Colonic mucosa (tissue), 4 donors: ENCODE data around the gene MACROD2. TPM values are rescaled to one million over a fixed set of nuclear protein-coding genes. Genes with fewer than 3 reads are reported as not detected.

Experiments
- DNase-seq: peaks from one replicate; pipeline ENCODE4 v3.0.0-alpha.2; 2020
- H3K27ac ChIP-seq: fragments of 200-600 bp; one replicate; pipeline ENCODE4 v1.8.0; 2021
- H3K27me3 ChIP-seq: fragments of 200-600 bp; one replicate; pipeline ENCODE4 v1.8.0; 2021
- H3K36me3 ChIP-seq: fragments of 200-600 bp; one replicate; pipeline ENCODE4 v1.8.0; 2021
- H3K4me1 ChIP-seq: fragments of 200-600 bp; one replicate; pipeline ENCODE4 v1.8.0; 2021; ENCODE audit warnings: mild to moderate bottlenecking
- H3K4me3 ChIP-seq: fragments of 200-600 bp; one replicate; pipeline ENCODE4 v1.8.0; 2021
- H3K9ac ChIP-seq, 2 donors: one replicate each; pipeline ENCODE4 v1.7.0; 2013; ENCODE audit warnings: control low read depth in 2 of 2, low read depth in 2 of 2, low read length in 2 of 2
- H3K9me3 ChIP-seq: fragments of 200-600 bp; one replicate; pipeline ENCODE4 v1.8.0; 2021
- CTCF ChIP-seq: fragments of 200-600 bp; IDR thresholded peaks from one replicate; pipeline ENCODE4 v1.8.0; 2022; ENCODE audit warnings: antibody characterized with exemption, mild to moderate bottlenecking
- intact Hi-C: fragments of 100-400 bp; cut with DNase I; formaldehyde crosslinking; loops from one replicate; pipeline ENCODE4 v1.14.1; 2022
- total RNA-seq, 2 donors: library from RNA; stranded (reverse); fragmentation: NEBNext Ultra II Directional in 1 of 2; extraction: Animal tissue kit (Norgen Biotek cat#: 25700) in 1 of 2; gene quantifications; one replicate each; pipeline ENCODE4 v1.2.1, GENCODE V29; 2021
- donor health status: healthy.
- donor health status: DM: no; HTN: no; CAD: no.
- donor health status: DM: no; HTN: no; CAD: no.

Gene MACROD2
- total RNA-seq, 2 donors from 2014 or later: 3.2 to 3.3 TPM

- no peaks in the 10 kb centered on the region for H3K36me3 ChIP-seq
- intact Hi-C loops: no loop called here
- no peak for TF ChIP-seq CTCF
- no peak for DNase-seq
- no peak overlapping the region for H3K27ac ChIP-seq
- no peak overlapping the region for H3K9ac ChIP-seq
- H3K27me3 ChIP-seq: no peaks in the 10 kb centered on the region
- no peaks in the 10 kb centered on the region for H3K9me3 ChIP-seq
- no peaks in the 10 kb centered on the region for H3K4me1 ChIP-seq
- no peak overlapping the region for H3K4me3 ChIP-seq
These were observed 578.4 kb downstream of the MACROD2 start for GRCh38 chr20:14573676-14574075.

GRCh38 chr20:14576196-14576877 lies 581.0 kb downstream of the MACROD2 start:
- Histone ChIP-seq H3K9me3 (no peaks in the 10 kb centered on the region), H3K27me3 (no peaks in the 10 kb centered on the region), H3K36me3 (no peaks in the 10 kb centered on the region), H3K4me1 (no peaks in the 10 kb centered on the region), H3K27ac (no peak overlapping the region), H3K9ac (no peak overlapping the region), H3K4me3 (no peak overlapping the region)
- TF ChIP-seq CTCF: no peak
- DNase-seq: no peak
- intact Hi-C loops: no loop called here

- intact Hi-C loops: no loop called here
These were observed 585.2 kb downstream of the MACROD2 start for GRCh38 chr20:14580418-14581074.

GRCh38 chr20:14581731-14582130 lies 586.4 kb downstream of the MACROD2 start:
- Histone ChIP-seq H3K27ac (no peak overlapping the region), H3K36me3 (no peaks in the 10 kb centered on the region), H3K9ac (no peak overlapping the region), H3K27me3 (no peaks in the 10 kb centered on the region), H3K4me1 (no peaks in the 10 kb centered on the region), H3K4me3 (no peak overlapping the region), H3K9me3 (no peaks in the 10 kb centered on the region)
- DNase-seq: no peak
- intact Hi-C loops: no loop called here
- no peak for TF ChIP-seq CTCF

More at GRCh38 chr20:14580418-14581074, 585.2 kb downstream of the MACROD2 start:
- H3K4me1 ChIP-seq: no peaks in the 10 kb centered on the region
- H3K4me3 ChIP-seq: no peak overlapping the region
- no peak overlapping the region for H3K9ac ChIP-seq
- no peaks in the 10 kb centered on the region for H3K27me3 ChIP-seq
- no peak for DNase-seq
- H3K27ac ChIP-seq: no peak overlapping the region
- H3K36me3 ChIP-seq: no peaks in the 10 kb centered on the region
- H3K9me3 ChIP-seq: no peaks in the 10 kb centered on the region
- TF ChIP-seq CTCF: no peak

GRCh38 chr20:14582855-14583254 lies 587.5 kb downstream of the MACROD2 start:
- no peak overlapping the region for H3K4me3 ChIP-seq
- H3K27ac ChIP-seq: no peak overlapping the region
- DNase-seq: no peak
- H3K9ac ChIP-seq: no peak overlapping the region
- intact Hi-C loops: no loop called here
- TF ChIP-seq CTCF: no peak
- no peaks in the 10 kb centered on the region for H3K27me3 ChIP-seq
- no peaks in the 10 kb centered on the region for H3K9me3 ChIP-seq
- H3K36me3 ChIP-seq: no peaks in the 10 kb centered on the region
- no peaks in the 10 kb centered on the region for H3K4me1 ChIP-seq
